ENCODE measurements around the gene SSB. TPM values are rescaled to one million over a fixed set of nuclear protein-coding genes. Genes with fewer than 3 reads are reported as not detected.
"Not testable (repeated sequence)": the region's sequence is repeated elsewhere in the genome, so short reads cannot be mapped to it uniquely, and the experiment has no call there.

The SSB gene
- total RNA-seq, 1 experiment from 2014 or later: 110 TPM

DNA sequence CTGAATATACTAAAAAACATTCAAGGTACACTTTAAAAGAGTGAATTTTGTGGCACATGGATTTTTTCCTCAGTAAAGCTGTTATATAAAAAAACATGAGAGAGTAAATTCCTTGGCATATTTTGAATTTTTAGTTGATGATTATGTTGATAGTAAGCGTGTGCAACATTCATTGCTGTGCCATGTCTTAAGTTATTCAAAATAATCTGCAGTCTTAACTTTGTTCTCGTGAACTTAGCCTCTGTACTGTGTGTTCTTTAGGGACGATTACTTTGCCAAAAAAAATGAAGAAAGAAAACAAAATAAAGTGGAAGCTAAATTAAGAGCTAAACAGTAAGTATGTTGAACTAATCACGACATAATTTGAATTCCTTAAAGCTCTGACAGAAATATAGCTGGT, 9.6 kb downstream of the SSB start:
- H3K4me3 ChIP-seq (ENCODE audit: insufficient read depth, low read depth, low read length): no peak overlapping the region
- H3K27me3 ChIP-seq (ENCODE audit: control insufficient read depth, insufficient read depth, low read length): no peaks in the 10 kb centered on the region
- peaks cover 24% of the 10 kb centered on the region for H3K36me3 ChIP-seq (replicated peaks; ENCODE audit: control insufficient read depth, insufficient read depth, low read length)
- DNase-seq: no peak

- peaks cover 4% of the 10 kb centered on the region for H3K36me3 ChIP-seq (replicated peaks; ENCODE audit: control insufficient read depth, insufficient read depth, low read length)
- H3K27me3 ChIP-seq (ENCODE audit: control insufficient read depth, insufficient read depth, low read length): no peaks in the 10 kb centered on the region
- DNase-seq: no peak
- no peak overlapping the region for H3K4me3 ChIP-seq (ENCODE audit: insufficient read depth, low read depth, low read length)
Observed at GRCh38 chr2:169815849-169816248, 17.2 kb downstream of the SSB start.

- H3K27me3 ChIP-seq (ENCODE audit: control insufficient read depth, insufficient read depth, low read length); H3K36me3 ChIP-seq (replicated peaks; ENCODE audit: control insufficient read depth, insufficient read depth, low read length): not testable (repeated sequence)
Observed at GRCh38 chr2:169816961-169817360, 18.3 kb downstream of the SSB start.

DNA sequence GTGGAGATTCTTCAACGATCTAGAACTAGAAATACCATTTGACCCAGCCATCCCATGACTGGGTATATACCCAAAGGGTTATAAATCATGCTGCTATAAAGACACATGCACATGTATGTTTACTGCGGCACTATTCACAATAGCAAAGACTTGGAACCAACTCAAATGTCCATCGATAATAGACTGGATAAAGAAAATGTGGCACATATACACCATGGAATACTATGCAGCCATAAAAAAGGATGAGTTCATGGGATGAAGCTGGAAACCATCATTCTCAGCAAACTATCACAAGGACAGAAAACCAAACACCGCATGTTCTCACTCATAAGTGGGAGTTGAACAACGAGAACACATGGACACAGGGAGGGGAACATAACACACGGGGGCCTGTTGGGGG, 18.7 kb downstream of the SSB start:
- not testable (repeated sequence) for DNase-seq; H3K36me3 ChIP-seq (replicated peaks; ENCODE audit: control insufficient read depth, insufficient read depth, low read length); H3K4me3 ChIP-seq (ENCODE audit: insufficient read depth, low read depth, low read length); H3K27me3 ChIP-seq (ENCODE audit: control insufficient read depth, insufficient read depth, low read length)

More at GRCh38 chr2:169816961-169817360, 18.3 kb downstream of the SSB start:
- H3K4me3 ChIP-seq (ENCODE audit: insufficient read depth, low read depth, low read length); DNase-seq: not testable (repeated sequence)

- Histone ChIP-seq H3K4me3 (ENCODE audit: insufficient read depth, low read depth, low read length) (no peak overlapping the region), H3K27me3 (ENCODE audit: control insufficient read depth, insufficient read depth, low read length) (no peaks in the 10 kb centered on the region), H3K36me3 (replicated peaks; ENCODE audit: control insufficient read depth, insufficient read depth, low read length) (peaks cover 6% of the 10 kb centered on the region)
- no peak for DNase-seq
Observed at GRCh38 chr2:169818241-169818640, 19.6 kb downstream of the SSB start.

GRCh38 chr2:169819106-169819505, 20.4 kb downstream of the SSB start:
- Histone ChIP-seq H3K27me3 (ENCODE audit: control insufficient read depth, insufficient read depth, low read length) (no peaks in the 10 kb centered on the region), H3K36me3 (replicated peaks; ENCODE audit: control insufficient read depth, insufficient read depth, low read length) (peaks cover 6% of the 10 kb centered on the region), H3K4me3 (ENCODE audit: insufficient read depth, low read depth, low read length) (no peak overlapping the region)
- no peak for DNase-seq

DNA sequence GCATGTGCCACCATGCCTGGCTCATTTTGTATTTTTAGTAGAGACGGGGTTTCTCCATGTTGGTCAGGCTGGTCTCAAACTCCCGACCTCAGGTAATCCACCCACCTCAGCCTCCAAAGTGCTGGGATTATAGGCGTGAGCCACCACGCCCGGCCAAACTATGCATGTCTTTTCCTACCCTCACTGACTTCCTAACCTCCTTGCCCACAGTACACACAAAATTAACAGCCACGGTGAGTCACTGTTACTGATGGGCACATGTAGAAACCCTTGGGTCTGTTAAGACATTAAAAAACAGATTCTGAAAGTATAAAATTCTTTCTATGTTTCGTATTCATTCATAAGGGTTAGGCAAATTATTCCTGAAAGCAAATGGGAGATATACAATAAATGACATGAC, 21.4 kb downstream of the SSB start:
- not testable (repeated sequence) for H3K27me3 ChIP-seq (ENCODE audit: control insufficient read depth, insufficient read depth, low read length); H3K36me3 ChIP-seq (replicated peaks; ENCODE audit: control insufficient read depth, insufficient read depth, low read length); H3K4me3 ChIP-seq (ENCODE audit: insufficient read depth, low read depth, low read length); DNase-seq

DNA sequence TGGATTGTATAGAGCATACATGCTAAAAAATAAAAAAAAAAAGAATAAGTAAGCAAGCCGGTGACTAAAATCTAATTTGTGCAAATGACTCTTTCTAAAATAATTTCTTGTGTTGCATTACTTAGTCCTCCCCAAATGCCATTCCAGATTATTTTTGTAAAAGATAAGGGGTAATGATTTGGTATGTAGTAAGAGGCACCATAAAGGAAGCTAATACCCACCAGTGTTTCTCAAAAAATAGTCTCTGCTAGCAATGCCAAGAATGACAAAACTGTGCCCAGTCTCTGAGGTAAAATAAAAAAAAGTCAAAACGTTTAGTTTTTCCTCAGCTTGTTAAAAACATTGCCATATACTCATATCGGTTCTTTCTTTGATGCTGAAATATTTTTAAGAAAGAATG, 23.4 kb downstream of the SSB start:
- no peak for DNase-seq
- Histone ChIP-seq H3K4me3 (ENCODE audit: insufficient read depth, low read depth, low read length) (no peak overlapping the region), H3K36me3 (replicated peaks; ENCODE audit: control insufficient read depth, insufficient read depth, low read length) (peaks cover 5% of the 10 kb centered on the region), H3K27me3 (ENCODE audit: control insufficient read depth, insufficient read depth, low read length) (no peaks in the 10 kb centered on the region)

- Histone ChIP-seq H3K27me3 (ENCODE audit: control insufficient read depth, insufficient read depth, low read length) (no peaks in the 10 kb centered on the region), H3K36me3 (replicated peaks; ENCODE audit: control insufficient read depth, insufficient read depth, low read length) (peaks cover 5% of the 10 kb centered on the region), H3K4me3 (ENCODE audit: insufficient read depth, low read depth, low read length) (no peak overlapping the region)
- DNase-seq: no peak
Observed at GRCh38 chr2:169822785-169823392, 24.2 kb downstream of the SSB start.

DNA sequence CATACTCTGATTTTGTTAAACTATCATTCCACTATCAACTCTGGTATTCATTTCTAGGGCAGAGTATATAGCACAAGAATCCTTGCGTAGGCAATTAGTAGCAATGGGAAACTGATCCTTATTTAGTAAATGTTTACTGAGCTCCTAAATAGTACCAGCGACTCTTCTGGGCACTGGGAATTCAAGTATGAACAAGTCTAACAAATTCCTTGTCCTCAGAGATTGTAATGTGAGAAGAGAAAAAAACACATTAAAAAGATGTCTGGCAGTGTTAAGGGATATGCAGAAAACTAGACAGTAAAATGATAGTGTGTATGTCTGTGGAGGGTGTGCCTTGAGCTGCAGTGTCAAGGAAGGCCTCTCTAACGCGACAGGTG, 25.3 kb downstream of the SSB start:
- H3K36me3 ChIP-seq (replicated peaks; ENCODE audit: control insufficient read depth, insufficient read depth, low read length): peaks cover 3% of the 10 kb centered on the region
- no peak for DNase-seq
- H3K27me3 ChIP-seq (ENCODE audit: control insufficient read depth, insufficient read depth, low read length): no peaks in the 10 kb centered on the region
- H3K4me3 ChIP-seq (ENCODE audit: insufficient read depth, low read depth, low read length): peak overlapping the region; percentile 75

DNA sequence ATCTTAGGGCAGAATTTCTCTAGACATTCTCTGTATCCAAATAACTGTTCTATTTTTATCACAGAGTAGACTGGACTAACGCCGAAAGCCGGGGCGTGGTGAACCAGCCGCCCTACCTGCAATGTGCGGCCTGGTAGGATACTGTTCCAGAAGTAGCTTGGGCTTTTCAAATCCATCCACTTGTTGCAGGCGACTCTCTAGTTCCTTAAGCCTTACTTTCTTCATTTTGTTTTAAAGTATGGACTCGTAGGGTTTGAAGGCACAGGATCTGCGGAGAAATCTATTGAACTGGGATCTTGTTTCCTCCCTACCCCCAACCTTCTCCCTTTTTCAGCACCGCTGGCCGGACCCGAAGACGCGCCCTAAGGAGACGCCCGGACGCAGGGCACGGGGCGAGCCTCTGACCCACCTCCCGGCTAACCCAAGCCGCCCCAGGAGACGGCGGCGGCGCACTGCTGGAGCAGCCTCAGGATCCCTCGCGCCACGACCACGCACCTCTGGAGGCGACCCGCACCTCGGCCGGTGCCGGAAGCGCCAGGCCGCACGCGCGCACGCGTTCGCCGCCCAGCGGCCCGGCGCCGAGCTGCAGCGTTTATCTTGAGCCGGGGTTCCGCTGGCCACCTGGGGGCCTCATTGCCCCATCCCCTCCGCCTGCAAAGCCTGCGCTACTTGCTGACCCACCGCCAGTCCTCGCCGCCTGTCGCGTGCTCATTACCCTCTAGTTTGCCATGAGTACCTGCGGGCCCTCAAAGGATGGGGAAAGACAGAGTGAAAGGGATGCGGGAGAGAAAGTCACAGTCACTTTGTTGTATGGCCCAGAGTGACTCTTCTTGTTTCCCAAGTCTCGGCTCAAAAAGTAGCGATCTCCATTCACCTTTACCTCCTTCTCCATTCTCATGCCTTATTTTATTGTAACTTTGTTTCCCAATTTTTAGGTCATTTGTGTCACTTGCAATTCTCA, 26.0 kb downstream of the SSB start, which contains the start of gene METTL5:
METTL5 (minus strand) TSS at position 533 of the 961 bp plus-strand sequence; CDS start at position 225, 308 bp downstream.
- peak within 1 kb of the TSS; percentile 75 for H3K4me3 ChIP-seq (ENCODE audit: insufficient read depth, low read depth, low read length)
- H3K36me3 ChIP-seq (replicated peaks; ENCODE audit: control insufficient read depth, insufficient read depth, low read length): peaks cover 3% of the 10 kb centered on the region
- peak; percentile 95 for DNase-seq
- no peaks in the 10 kb centered on the region for H3K27me3 ChIP-seq (ENCODE audit: control insufficient read depth, insufficient read depth, low read length)

DNA sequence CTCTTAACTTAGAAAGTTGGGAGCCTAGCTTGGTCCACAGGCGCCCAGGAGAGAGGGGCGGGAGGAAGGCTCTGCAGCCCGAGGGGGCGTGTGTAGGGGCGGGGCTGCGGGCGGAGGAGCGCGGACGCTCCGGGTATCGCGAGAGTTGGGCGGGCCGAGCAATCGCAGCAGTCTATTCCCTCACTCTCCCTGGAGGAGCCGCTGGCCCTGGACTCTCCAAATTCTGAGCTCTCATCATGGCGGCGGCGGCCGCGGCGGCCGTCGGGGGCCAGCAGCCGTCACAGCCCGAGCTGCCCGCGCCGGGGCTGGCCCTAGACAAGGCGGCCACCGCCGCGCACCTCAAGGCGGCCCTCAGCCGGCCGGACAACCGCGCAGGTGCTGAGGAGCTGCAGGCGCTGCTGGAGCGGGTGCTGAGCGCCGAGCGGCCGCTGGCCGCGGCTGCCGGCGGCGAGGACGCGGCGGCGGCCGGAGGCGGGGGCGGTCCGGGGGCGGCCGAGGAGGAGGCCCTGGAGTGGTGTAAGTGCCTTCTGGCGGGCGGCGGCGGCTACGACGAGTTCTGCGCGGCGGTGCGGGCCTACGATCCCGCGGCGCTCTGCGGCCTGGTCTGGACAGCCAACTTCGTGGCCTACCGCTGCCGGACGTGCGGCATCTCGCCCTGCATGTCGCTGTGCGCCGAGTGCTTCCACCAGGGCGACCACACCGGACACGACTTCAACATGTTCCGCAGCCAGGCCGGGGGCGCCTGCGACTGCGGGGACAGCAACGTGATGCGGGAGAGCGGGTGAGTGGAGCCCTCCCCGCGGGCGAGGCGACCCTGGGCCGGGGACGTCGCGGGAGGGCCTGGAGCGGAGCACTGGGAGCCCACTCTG, 28.8 kb downstream of the SSB start, which contains the start of gene UBR3:
UBR3 (plus strand) TSS at position 183 of the 869 bp plus-strand sequence; CDS start at position 237, 54 bp downstream.
- peak; percentile 98 for DNase-seq
- H3K27me3 ChIP-seq (ENCODE audit: control insufficient read depth, insufficient read depth, low read length): no peaks in the 10 kb centered on the region

GRCh38 chr2:169828141-169828811, 29.6 kb downstream of the SSB start:
- peak; percentile 65 for DNase-seq
- Histone ChIP-seq H3K27me3 (ENCODE audit: control insufficient read depth, insufficient read depth, low read length) (no peaks in the 10 kb centered on the region), H3K36me3 (replicated peaks; ENCODE audit: control insufficient read depth, insufficient read depth, low read length) (no peaks in the 10 kb centered on the region), H3K4me3 (ENCODE audit: insufficient read depth, low read depth, low read length) (peak overlapping the region; percentile 81)

More for the DNA sequence above, 28.8 kb downstream of the SSB start, which contains the start of gene UBR3:
- no peaks in the 10 kb centered on the region for H3K36me3 ChIP-seq (replicated peaks; ENCODE audit: control insufficient read depth, insufficient read depth, low read length)
- H3K4me3 ChIP-seq (ENCODE audit: insufficient read depth, low read depth, low read length): peak within 1 kb of the TSS; percentile 81

- no peak for DNase-seq
- Histone ChIP-seq H3K4me3 (ENCODE audit: insufficient read depth, low read depth, low read length) (no peak overlapping the region), H3K27me3 (ENCODE audit: control insufficient read depth, insufficient read depth, low read length) (no peaks in the 10 kb centered on the region), H3K36me3 (replicated peaks; ENCODE audit: control insufficient read depth, insufficient read depth, low read length) (no peaks in the 10 kb centered on the region)
Observed at GRCh38 chr2:169834401-169834800, 35.7 kb downstream of the SSB start.

Data from H7 (cell line).